ENCODE results near the gene LTC4S.
"Not testable (repeated sequence)": the region's sequence is repeated elsewhere in the genome, so short reads cannot be mapped to it uniquely, and the experiment has no call there.

The LTC4S gene

DNA sequence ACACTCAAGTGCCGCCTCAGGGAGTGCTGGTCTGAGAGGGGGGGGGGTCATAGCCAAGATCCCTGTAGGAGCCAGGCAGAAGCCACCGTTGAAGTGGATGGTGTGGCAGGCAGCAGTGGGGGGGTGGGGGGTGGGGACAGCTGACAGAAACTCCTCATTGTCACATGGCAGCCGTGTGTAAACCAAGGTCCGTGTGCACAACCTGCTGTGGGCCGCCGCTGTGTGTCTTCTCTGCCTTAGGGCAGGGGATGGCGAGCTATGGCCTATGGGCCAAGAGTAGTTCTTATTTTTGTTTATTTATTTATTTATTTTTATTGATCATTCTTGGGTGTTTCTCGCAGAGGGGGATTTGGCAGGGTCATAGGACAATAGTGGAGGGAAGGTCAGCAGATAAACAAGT is 40.3 kb downstream of the LTC4S start:
- H3K27me3 ChIP-seq (ENCODE audit: insufficient read depth, poor library complexity, severe bottlenecking) = no peaks in the 10 kb centered on the region
- TF ChIP-seq GABPA (IDR thresholded peaks at IDR 0.05; ENCODE audit: low read depth) (no peak), CTCF (IDR thresholded peaks at IDR 0.05; ENCODE audit: insufficient read depth, low read length) (no peak), REST (IDR thresholded peaks at IDR 0.05; ENCODE audit: insufficient replicate concordance, low read depth) (no peak), POLR2AphosphoS5 (IDR thresholded peaks at IDR 0.05; ENCODE audit: low read depth) (no peak), SPI1 (IDR thresholded peaks at IDR 0.05; ENCODE audit: borderline replicate concordance, low read depth) (no peak)
- H3K4me3 ChIP-seq (replicated peaks; ENCODE audit: insufficient read depth, low read length) = no peak overlapping the region
- H3K27ac ChIP-seq (replicated peaks) = no peak overlapping the region
- DNase-seq (ENCODE audit: low read depth in 1 of 2, low spot score in 1 of 2) = no peak

DNA sequence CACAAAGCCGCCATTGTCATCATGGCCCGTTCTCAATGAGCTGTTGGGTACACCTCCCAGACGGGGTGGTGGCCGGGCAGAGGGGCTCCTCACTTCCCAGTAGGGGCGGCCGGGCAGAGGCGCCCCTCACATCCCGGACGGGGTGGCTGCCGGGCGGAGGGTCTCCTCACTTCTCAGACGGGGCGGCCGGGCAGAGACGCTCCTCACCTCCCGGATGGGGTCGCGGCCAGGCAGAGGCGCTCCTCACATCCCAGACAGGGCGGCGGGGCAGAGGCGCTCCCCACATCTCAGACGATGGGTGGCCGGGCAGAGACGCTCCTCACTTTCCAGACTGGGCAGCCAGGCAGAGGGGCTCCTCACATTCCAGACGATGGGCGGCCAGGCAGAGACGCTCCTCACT is 41.1 kb downstream of the LTC4S start:
- H3K4me3 ChIP-seq (replicated peaks; ENCODE audit: insufficient read depth, low read length); DNase-seq (ENCODE audit: low read depth in 1 of 2, low spot score in 1 of 2); H3K27ac ChIP-seq (replicated peaks); H3K27me3 ChIP-seq (ENCODE audit: insufficient read depth, poor library complexity, severe bottlenecking): not testable (repeated sequence)

- Histone ChIP-seq H3K27me3 (ENCODE audit: insufficient read depth, poor library complexity, severe bottlenecking) (no peaks in the 10 kb centered on the region), H3K4me3 (replicated peaks; ENCODE audit: insufficient read depth, low read length) (no peak overlapping the region), H3K27ac (replicated peaks) (no peak overlapping the region)
- TF ChIP-seq CTCF (IDR thresholded peaks at IDR 0.05; ENCODE audit: insufficient read depth, low read length) (no peak), GABPA (IDR thresholded peaks at IDR 0.05; ENCODE audit: low read depth) (no peak), POLR2AphosphoS5 (IDR thresholded peaks at IDR 0.05; ENCODE audit: low read depth) (no peak), REST (IDR thresholded peaks at IDR 0.05; ENCODE audit: insufficient replicate concordance, low read depth) (no peak), SPI1 (IDR thresholded peaks at IDR 0.05; ENCODE audit: borderline replicate concordance, low read depth) (no peak)
- DNase-seq (ENCODE audit: low read depth in 1 of 2, low spot score in 1 of 2) = no peak
Observed at GRCh38 chr5:179836225-179837019, 42.6 kb downstream of the LTC4S start.

DNA sequence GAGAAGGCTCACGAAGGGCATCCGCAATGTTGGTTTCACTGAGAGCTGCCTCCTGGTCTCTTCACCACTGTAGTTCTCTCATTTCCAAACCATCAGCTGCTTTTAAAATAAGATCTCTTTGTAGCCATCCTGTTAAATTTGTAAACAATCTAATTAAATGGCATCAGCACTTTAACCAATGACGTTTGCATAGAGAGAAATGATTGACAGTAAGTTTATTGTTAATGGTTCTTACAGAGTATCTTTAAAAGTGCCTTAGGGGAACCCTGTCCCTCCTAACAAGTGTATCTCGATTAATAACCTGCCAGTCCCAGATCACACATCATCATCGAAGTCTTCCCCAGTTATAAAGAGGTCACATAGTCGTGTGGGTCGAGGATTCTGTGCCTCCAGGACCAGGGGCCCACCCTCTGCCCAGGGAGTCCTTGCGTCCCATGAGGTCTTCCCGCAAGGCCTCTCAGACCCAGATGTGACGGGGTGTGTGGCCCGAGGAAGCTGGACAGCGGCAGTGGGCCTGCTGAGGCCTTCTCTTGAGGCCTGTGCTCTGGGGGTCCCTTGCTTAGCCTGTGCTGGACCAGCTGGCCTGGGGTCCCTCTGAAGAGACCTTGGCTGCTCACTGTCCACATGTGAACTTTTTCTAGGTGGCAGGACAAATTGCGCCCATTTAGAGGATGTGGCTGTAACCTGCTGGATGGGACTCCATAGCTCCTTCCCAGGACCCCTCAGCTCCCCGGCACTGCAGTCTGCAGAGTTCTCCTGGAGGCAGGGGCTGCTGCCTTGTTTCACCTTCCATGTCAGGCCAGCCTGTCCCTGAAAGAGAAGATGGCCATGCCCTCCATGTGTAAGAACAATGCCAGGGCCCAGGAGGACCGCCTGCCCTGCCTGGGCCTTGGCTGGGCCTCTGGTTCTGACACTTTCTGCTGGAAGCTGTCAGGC is 43.6 kb downstream of the LTC4S start:
- Histone ChIP-seq H3K27me3 (ENCODE audit: insufficient read depth, poor library complexity, severe bottlenecking) (no peaks in the 10 kb centered on the region), H3K4me3 (replicated peaks; ENCODE audit: insufficient read depth, low read length) (no peak overlapping the region), H3K27ac (replicated peaks) (no peak overlapping the region)
- no peak for DNase-seq (ENCODE audit: low read depth in 1 of 2, low spot score in 1 of 2)
- TF ChIP-seq GABPA (IDR thresholded peaks at IDR 0.05; ENCODE audit: low read depth) = no peak
- TF ChIP-seq REST (IDR thresholded peaks at IDR 0.05; ENCODE audit: insufficient replicate concordance, low read depth) = no peak
- no peak for TF ChIP-seq POLR2AphosphoS5 (IDR thresholded peaks at IDR 0.05; ENCODE audit: low read depth)
- TF ChIP-seq SPI1 (IDR thresholded peaks at IDR 0.05; ENCODE audit: borderline replicate concordance, low read depth) = no peak
- no peak for TF ChIP-seq CTCF (IDR thresholded peaks at IDR 0.05; ENCODE audit: insufficient read depth, low read length)

Data from HL-60 (cell line).